Gastroesophageal sphincter (tissue), 3 donors: ENCODE measurements around the gene SGSM1.

Source experiments
- EP300 ChIP-seq: sonication (generic); formaldehyde crosslinking; IDR thresholded peaks from one replicate; pipeline ENCODE4 v1.6.1; 2017; ENCODE audit warnings: antibody characterized with exemption, mild to moderate bottlenecking
- POLR2A ChIP-seq, 2 donors: fragments of 450-650 bp; IDR thresholded peaks; one replicate each; pipeline ENCODE4 v1.6.1; 2017; ENCODE audit warnings: antibody characterized with exemption in 2 of 2, mild to moderate bottlenecking in 2 of 2, moderate library complexity in 1 of 2
- POLR2AphosphoS5 ChIP-seq: sonication (generic); formaldehyde crosslinking; IDR thresholded peaks from one replicate; pipeline ENCODE4 v1.6.1; 2017; ENCODE audit warnings: antibody characterized with exemption
- TF ChIP-seq, protein P1 (sequence below), 4 experiments: fragments of 200-600 bp in 2 of 4; fragments of 450-650 bp in 2 of 4; sonication (generic) in 1 of 4; IDR thresholded peaks; one replicate each; pipeline ENCODE4 v1.5.1; 2017 to 2019; ENCODE audit warnings: antibody characterized with exemption in 4 of 4, mild to moderate bottlenecking in 2 of 4, moderate library complexity in 2 of 4

- no peak for TF ChIP-seq POLR2AphosphoS5
- TF ChIP-seq, protein P1, sequence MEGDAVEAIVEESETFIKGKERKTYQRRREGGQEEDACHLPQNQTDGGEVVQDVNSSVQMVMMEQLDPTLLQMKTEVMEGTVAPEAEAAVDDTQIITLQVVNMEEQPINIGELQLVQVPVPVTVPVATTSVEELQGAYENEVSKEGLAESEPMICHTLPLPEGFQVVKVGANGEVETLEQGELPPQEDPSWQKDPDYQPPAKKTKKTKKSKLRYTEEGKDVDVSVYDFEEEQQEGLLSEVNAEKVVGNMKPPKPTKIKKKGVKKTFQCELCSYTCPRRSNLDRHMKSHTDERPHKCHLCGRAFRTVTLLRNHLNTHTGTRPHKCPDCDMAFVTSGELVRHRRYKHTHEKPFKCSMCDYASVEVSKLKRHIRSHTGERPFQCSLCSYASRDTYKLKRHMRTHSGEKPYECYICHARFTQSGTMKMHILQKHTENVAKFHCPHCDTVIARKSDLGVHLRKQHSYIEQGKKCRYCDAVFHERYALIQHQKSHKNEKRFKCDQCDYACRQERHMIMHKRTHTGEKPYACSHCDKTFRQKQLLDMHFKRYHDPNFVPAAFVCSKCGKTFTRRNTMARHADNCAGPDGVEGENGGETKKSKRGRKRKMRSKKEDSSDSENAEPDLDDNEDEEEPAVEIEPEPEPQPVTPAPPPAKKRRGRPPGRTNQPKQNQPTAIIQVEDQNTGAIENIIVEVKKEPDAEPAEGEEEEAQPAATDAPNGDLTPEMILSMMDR (IDR thresholded peaks at IDR 0.05): no peak
- no peak for TF ChIP-seq EP300
- TF ChIP-seq POLR2A (IDR thresholded peaks at IDR 0.05): no peak
Measured at GRCh38 chr22:24765166-24765565, 40.8 kb upstream of the SGSM1 start.
